OCI-LY3 (cell line): ENCODE data around the gene ZGRF1.
"Not testable (repeated sequence)": the region's sequence is repeated elsewhere in the genome, so short reads cannot be mapped to it uniquely, and the experiment has no call there.

Source experiments
- H2AFZ ChIP-seq: fragments of 200-600, 300-600 bp; shearing (Covaris generic); 2 replicates; pipeline ENCODE4 v1.6.0; 2014; ENCODE audit warnings: antibody characterized with exemption, low read depth, low read length
- H3K27ac ChIP-seq: fragments of 200-600, 300-600 bp; sonication (generic); 2 replicates; pipeline ENCODE4 v1.5.1; 2014; ENCODE audit warnings: mild to moderate bottlenecking, low read length, moderate library complexity, mixed read lengths
- H3K27me3 ChIP-seq: fragments of 200-600, 300-600 bp; sonication (generic); 2 replicates; pipeline ENCODE4 v1.6.1; 2014; ENCODE audit warnings: low read depth, low read length, mixed read lengths
- H3K36me3 ChIP-seq: fragments of 200-600, 300-600 bp; sonication (generic); replicated peaks from 2 replicates; pipeline ENCODE3; 2014; ENCODE audit warnings: low read depth, low read length, mixed read lengths
- H3K4me1 ChIP-seq: fragments of 300-600, 200-600 bp; sonication (generic); 2 replicates; pipeline ENCODE4 v1.6.1; 2014; ENCODE audit warnings: low read length, mixed read lengths
- H3K4me2 ChIP-seq: fragments of 200-600, 300-600 bp; sonication (generic); 2 replicates; pipeline ENCODE4 v1.6.1; 2014; ENCODE audit warnings: low read length, mixed read lengths
- H3K4me3 ChIP-seq: fragments of 300-600, 200-600 bp; sonication (generic); 2 replicates; pipeline ENCODE4 v1.5.1; 2014; ENCODE audit warnings: antibody characterized with exemption, mild to moderate bottlenecking, low read length, moderate library complexity
- H3K79me2 ChIP-seq: fragments of 300-600, 200-600 bp; shearing (Covaris generic); 2 replicates; pipeline ENCODE4 v1.6.1; 2014; ENCODE audit warnings: mild to moderate bottlenecking, low read length, mixed read lengths
- H3K9ac ChIP-seq: fragments of 300-600, 200-600 bp; shearing (Covaris generic); 2 replicates; pipeline ENCODE4 v1.6.0; 2014; ENCODE audit warnings: mild to moderate bottlenecking, low read length, moderate library complexity
- H3K9me3 ChIP-seq: fragments of 200-600, 300-600 bp; shearing (Covaris generic); 2 replicates; pipeline ENCODE4 v1.6.1; 2014; ENCODE audit warnings: low read length, mixed read lengths; ENCODE audit not compliant: insufficient read depth
- H4K20me1 ChIP-seq: fragments of 200-600, 300-600 bp; sonication (generic); 2 replicates; pipeline ENCODE4 v1.6.1; 2016; ENCODE audit warnings: low read length, mixed read lengths; ENCODE audit not compliant: insufficient read depth
- CTCF ChIP-seq: fragments of 200-600, 300-600 bp; sonication (generic); IDR thresholded peaks from 2 replicates; pipeline ENCODE4 v1.5.1; 2014; ENCODE audit warnings: antibody characterized with exemption, low read length, low read depth
- EZH2phosphoT487 ChIP-seq: fragments of 200-600 bp; shearing (Covaris generic); IDR thresholded peaks from 2 replicates; pipeline ENCODE4 v1.6.1; 2018; ENCODE audit warnings: antibody characterized with exemption, mixed run types, low read depth

The ZGRF1 gene

GRCh38 chr4:112562254-112562879 lies 74.3 kb downstream of the ZGRF1 start:
- Histone ChIP-seq H3K36me3 (no peaks in the 10 kb centered on the region), H4K20me1 (no peaks in the 10 kb centered on the region), H3K9ac (no peak overlapping the region), H3K27me3 (no peaks in the 10 kb centered on the region), H3K4me1 (peaks cover 18% of the 10 kb centered on the region), H3K4me3 (no peak overlapping the region), H3K79me2 (no peaks in the 10 kb centered on the region), H3K4me2 (no peak overlapping the region), H2AFZ (no peak overlapping the region), H3K9me3 (no peaks in the 10 kb centered on the region), H3K27ac (no peak overlapping the region)
- TF ChIP-seq CTCF: no peak
- no peak for TF ChIP-seq EZH2phosphoT487

- H3K4me1 ChIP-seq: peaks cover 18% of the 10 kb centered on the region
- TF ChIP-seq CTCF (no peak), EZH2phosphoT487 (no peak)
- H3K4me3 ChIP-seq: no peak overlapping the region
- H3K27ac ChIP-seq: no peak overlapping the region
- H3K9me3 ChIP-seq: no peaks in the 10 kb centered on the region
- no peaks in the 10 kb centered on the region for H3K79me2 ChIP-seq
- H4K20me1 ChIP-seq: no peaks in the 10 kb centered on the region
- no peaks in the 10 kb centered on the region for H3K36me3 ChIP-seq
- peak overlapping the region; percentile 8; the same call in 1 of the 2 replicates for H3K4me2 ChIP-seq
- no peaks in the 10 kb centered on the region for H3K27me3 ChIP-seq
- no peak overlapping the region for H3K9ac ChIP-seq
- H2AFZ ChIP-seq: no peak overlapping the region
Measured at GRCh38 chr4:112560084-112560483, 76.6 kb downstream of the ZGRF1 start.

DNA sequence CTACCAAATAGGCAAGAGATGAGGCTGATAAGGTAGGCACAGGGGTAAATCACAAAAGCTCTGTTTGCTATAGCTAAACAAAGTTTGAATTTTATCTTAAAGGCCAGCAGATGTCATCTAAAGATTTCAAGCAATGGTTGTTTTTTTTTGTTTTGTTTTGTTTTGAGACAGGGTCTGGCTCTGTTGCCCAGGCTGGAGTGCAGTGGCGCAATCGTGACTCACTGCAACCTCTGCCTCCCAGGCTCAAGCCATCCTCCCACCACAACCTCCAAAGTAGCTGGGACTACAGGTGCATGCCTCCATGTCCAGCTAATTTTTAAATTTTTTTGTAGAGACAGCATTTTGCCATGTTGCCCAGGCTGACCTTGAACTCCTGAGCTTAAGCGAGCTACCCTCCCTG lies 77.7 kb downstream of the ZGRF1 start:
- Histone ChIP-seq H3K4me3 (no peak overlapping the region), H3K4me2 (no peak overlapping the region), H3K4me1 (peaks cover 18% of the 10 kb centered on the region), H3K36me3 (peaks cover 3% of the 10 kb centered on the region), H3K27ac (no peak overlapping the region), H3K79me2 (no peaks in the 10 kb centered on the region), H2AFZ (no peak overlapping the region), H4K20me1 (no peaks in the 10 kb centered on the region), H3K9ac (no peak overlapping the region), H3K9me3 (no peaks in the 10 kb centered on the region), H3K27me3 (no peaks in the 10 kb centered on the region)
- no peak for TF ChIP-seq CTCF
- no peak for TF ChIP-seq EZH2phosphoT487

GRCh38 chr4:112557676-112558411 lies 78.9 kb downstream of the ZGRF1 start:
- H3K4me1 ChIP-seq: peaks cover 11% of the 10 kb centered on the region
- no peak overlapping the region for H3K9ac ChIP-seq
- no peak for TF ChIP-seq CTCF
- TF ChIP-seq EZH2phosphoT487: no peak
- H2AFZ ChIP-seq: no peak overlapping the region
- H4K20me1 ChIP-seq: no peaks in the 10 kb centered on the region
- H3K4me3 ChIP-seq: no peak overlapping the region
- H3K36me3 ChIP-seq: peaks cover 3% of the 10 kb centered on the region
- no peaks in the 10 kb centered on the region for H3K9me3 ChIP-seq
- H3K79me2 ChIP-seq: no peaks in the 10 kb centered on the region
- no peak overlapping the region for H3K4me2 ChIP-seq
- H3K27ac ChIP-seq: no peak overlapping the region
- H3K27me3 ChIP-seq: no peaks in the 10 kb centered on the region

GRCh38 chr4:112554271-112554670 lies 82.4 kb downstream of the ZGRF1 start:
- H3K27ac ChIP-seq, H2AFZ ChIP-seq, H3K4me2 ChIP-seq, H4K20me1 ChIP-seq, H3K79me2 ChIP-seq, H3K9me3 ChIP-seq, H3K4me1 ChIP-seq, H3K9ac ChIP-seq, H3K4me3 ChIP-seq, H3K36me3 ChIP-seq, H3K27me3 ChIP-seq: not testable (repeated sequence)
